KG1 (cell line): ENCODE results near the gene LTB.

ENCODE experiments used
- DNase-seq: peaks from one replicate; lab custom pipeline; 2025; lab: John Stamatoyannopoulos, UW

LTB gene, protein sequence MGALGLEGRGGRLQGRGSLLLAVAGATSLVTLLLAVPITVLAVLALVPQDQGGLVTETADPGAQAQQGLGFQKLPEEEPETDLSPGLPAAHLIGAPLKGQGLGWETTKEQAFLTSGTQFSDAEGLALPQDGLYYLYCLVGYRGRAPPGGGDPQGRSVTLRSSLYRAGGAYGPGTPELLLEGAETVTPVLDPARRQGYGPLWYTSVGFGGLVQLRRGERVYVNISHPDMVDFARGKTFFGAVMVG

GRCh38 chr6:31582230-31582643, at the start of gene LTB:
Gene LTB, minus strand, starts transcription at chr6:31582424. Its CDS starts 7 bp downstream, at chr6:31582417.
- no peak for DNase-seq

GRCh38 chr6:31631681-31632278, 49.6 kb upstream of the LTB start:
- DNase-seq: no peak

DNA sequence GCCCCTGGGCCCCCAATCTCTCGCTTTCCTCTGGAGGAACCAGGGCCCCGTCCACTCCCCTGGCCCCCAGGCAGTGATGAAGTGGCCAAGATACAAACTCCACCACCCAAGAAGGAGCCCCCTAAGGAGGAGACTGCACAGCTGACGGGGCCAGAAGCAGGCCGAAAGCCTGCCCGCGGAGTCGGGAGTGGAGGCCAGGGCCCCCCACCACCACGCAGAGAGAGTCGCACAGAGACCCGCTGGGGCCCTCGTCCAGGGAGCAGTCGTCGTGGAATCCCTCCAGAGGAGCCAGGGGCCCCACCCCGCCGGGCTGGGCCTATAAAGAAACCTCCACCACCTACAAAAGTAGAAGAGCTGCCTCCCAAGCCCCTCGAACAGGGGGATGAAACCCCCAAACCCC, 49.0 kb upstream of the LTB start:
- DNase-seq: no peak

- DNase-seq: no peak
Measured at GRCh38 chr6:31630177-31630934, 48.1 kb upstream of the LTB start.

DNA sequence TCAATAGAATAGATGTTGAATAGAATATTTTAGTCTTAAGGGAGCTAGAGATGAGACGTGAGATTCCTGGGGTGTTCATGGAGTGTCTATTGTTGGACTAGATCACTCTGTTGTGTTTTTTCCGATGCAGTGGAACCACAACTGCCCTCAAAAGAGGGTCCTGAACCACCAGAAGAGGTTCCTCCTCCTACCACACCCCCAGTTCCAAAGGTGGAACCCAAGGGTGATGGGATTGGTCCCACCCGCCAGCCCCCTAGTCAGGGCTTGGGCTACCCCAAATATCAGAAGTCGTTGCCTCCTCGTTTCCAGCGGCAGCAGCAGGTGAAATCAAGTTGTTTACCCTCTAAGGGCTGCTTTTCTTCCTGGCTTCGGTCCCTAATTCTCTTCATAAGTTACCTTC, 46.8 kb upstream of the LTB start:
- DNase-seq: no peak

DNA sequence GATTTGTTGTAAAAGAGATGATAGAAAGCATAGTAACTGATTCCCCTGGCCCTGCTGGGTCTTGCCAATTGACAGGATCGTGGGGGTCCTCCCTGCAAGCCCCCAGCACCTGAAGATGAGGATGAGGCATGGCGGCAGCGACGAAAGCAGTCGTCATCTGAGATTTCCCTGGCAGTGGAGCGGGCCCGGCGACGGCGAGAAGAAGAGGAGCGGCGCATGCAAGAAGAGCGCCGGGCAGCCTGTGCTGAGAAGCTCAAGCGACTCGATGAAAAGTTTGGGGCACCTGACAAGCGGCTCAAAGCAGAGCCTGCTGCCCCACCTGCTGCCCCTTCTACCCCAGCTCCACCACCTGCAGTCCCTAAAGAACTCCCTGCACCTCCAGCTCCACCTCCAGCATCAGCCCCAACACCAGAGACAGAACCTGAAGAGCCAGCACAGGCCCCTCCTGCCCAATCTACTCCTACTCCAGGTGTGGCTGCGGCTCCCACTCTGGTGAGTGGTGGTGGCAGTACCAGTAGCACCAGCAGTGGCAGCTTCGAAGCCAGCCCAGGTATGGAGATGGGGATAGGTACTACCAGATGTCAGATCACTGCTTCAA, 45.6 kb upstream of the LTB start:
- no peak for DNase-seq

DNA sequence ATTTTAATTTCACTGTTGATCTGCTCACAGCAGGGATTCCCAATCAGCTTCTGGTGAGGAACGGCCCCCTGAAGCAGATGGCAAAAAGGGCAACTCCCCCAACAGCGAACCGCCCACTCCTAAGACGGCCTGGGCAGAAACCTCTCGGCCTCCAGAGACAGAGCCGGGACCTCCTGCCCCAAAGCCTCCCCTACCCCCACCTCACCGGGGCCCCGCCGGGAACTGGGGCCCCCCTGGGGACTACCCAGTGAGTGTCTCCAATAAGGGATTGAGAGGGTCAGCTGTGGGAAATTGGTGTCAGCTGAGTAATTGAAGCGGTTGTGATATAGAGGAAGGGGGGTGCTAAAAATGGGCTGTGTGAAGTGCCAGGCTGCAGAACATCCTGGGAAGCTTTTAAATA, 44.7 kb upstream of the LTB start:
- DNase-seq: no peak

- DNase-seq: no peak
Measured at GRCh38 chr6:31624070-31624469, 41.8 kb upstream of the LTB start.

GRCh38 chr6:31622684-31623091, 40.5 kb upstream of the LTB start:
- no peak for DNase-seq

DNA sequence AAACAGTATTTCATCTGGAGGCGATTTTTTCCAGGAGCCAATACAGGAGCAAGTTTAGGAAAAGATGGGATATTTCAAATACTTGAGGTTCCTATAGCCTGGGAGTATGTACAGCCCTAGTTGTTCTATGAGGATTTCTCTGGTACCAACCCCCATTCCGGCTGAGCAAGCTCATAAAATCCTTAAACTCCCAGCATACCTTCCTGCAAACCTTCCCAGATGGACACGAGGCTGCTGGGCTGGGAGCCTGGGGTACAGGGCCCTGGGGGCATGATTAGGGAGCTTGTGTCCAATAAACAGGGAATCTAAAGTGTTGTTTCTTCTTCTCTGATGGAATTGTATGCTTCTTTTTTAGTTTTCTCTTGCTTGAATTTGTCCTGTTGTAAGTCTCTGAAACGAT, 39.8 kb upstream of the LTB start:
- DNase-seq: no peak

- no peak for DNase-seq
Measured at GRCh38 chr6:31621320-31621939, 39.2 kb upstream of the LTB start.

DNA sequence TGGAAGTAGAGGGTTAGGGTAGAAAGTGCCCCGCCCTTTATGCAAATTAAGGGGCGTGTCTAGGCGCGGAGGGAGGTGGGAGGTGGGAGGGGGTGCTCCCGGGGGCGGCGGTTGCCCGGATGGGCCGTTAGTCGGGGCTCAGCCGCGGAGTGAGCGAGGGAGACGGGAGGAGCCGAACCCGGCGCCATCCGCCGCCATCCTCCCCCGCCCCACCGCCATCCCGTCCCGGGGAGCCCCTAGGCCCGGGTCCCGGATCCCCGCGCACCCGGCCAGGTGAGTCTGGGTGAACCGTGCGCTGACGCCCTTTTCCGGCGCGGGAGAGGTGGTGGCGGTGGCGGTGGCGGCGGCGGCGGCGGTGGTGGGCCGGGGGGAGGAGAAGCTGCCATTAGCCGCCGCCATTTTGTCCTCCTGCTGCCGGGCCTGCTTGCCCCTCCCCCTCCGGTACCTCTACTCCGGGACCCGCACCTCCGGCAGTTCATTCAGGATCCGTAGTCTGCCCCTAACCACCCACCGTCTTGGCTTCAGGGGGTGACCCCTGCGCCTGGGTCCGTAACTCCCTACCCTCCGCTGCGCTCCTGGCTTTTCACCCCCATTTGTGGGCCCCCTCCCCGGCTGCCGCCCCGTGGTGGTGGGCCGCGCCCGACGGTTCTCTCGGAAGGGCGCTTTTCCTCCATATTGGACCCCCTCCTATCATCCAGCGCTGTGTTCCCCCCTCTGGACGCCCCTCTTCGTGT, 38.5 kb upstream of the LTB start, which contains the start of gene PRRC2A:
Gene PRRC2A (plus strand): TSS at position 130 of the 734 bp plus-strand sequence. CDS start 2,075 bp downstream, outside the sequence.
- DNase-seq: peak; percentile 99

GRCh38 chr6:31619805-31620585, 37.8 kb upstream of the LTB start:
- peak; percentile 99 for DNase-seq

DNA sequence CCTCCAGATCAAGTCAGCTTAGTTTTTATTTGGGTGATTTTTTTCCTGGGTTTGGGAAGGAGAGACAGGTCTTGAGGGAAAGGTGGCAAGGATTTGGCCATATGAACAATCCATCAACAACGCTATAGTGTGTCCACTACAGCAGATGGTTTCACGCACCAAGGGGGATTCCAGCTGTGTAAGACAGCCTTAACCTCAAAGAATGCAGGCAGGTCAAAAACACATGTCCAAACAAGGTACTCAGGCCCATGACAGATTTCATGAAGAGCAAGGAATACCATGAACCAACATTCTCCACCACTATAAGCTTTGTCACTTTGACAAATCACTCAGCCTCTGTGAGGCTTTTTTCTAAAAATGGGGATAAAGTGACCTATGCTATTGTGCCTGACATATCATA, 34.8 kb upstream of the LTB start:
- DNase-seq: no peak

- peak; percentile 65 for DNase-seq
Measured at GRCh38 chr6:31615748-31616147, 33.5 kb upstream of the LTB start.

GRCh38 chr6:31614684-31615578, 32.7 kb upstream of the LTB start, which contains the start of gene AIF1:
Gene AIF1, plus strand, starts transcription at chr6:31615234. Its CDS starts 96 bp downstream, at chr6:31615330.
- DNase-seq: no peak

GRCh38 chr6:31614075-31614619, 31.9 kb upstream of the LTB start:
- no peak for DNase-seq

DNA sequence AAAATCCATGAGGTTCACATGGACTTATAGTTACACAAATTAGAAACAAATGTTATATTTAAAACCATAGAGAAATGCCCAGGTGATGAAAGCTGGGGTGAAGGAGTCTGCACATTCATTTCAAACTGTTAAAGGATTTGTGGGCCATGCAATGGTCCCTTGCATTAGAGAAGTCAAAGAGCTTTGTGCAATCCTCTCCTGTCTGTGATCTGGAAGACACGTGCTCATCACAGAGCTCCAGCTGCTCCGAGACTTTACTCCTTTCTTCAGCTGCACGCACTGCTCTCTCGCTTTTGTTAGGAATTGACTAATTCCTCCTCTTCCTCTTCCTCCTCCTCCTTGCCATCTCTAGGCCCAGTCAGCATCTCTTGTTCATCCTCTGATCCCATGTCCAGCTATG, 28.7 kb upstream of the LTB start:
- DNase-seq: no peak
